GM21515 (cell line): ENCODE results near the gene DAPK1.

ENCODE experiments used
- ATAC-seq: cut with Tn5 transposase; IDR thresholded peaks from one replicate; pipeline ENCODE4 v1.9.1; 2021; ENCODE audit not compliant: unreplicated experiment

The DAPK1 gene

DNA sequence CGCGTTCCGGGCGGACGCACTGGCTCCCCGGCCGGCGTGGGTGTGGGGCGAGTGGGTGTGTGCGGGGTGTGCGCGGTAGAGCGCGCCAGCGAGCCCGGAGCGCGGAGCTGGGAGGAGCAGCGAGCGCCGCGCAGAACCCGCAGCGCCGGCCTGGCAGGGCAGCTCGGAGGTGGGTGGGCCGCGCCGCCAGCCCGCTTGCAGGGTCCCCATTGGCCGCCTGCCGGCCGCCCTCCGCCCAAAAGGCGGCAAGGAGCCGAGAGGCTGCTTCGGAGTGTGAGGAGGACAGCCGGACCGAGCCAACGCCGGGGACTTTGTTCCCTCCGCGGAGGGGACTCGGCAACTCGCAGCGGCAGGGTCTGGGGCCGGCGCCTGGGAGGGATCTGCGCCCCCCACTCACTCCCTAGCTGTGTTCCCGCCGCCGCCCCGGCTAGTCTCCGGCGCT is at the start of gene DAPK1:
DAPK1 (plus strand) TSS at position 264 of the 442 bp plus-strand sequence. CDS start 1,211 bp downstream, outside the sequence.
- ATAC-seq = peak; percentile 52

DNA sequence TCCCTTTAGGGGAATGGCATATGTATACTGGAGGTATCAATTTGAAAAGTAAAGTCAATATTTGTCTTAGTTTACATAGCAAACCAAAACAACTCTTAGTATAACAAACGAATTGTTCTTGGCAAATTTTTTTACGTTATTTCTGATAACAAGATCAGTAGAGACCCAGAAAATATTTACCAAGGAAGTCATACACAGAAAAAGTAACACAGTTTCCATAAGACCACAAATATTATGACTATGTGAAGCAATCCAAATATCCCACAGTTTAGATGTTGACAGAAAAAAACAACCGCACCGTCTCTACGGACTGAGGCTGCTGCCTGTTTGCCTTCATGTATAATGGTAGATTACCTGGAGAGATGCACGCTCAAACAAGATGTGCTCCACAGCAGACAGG is 46.5 kb upstream of the DAPK1 start:
- ATAC-seq = no peak

DNA sequence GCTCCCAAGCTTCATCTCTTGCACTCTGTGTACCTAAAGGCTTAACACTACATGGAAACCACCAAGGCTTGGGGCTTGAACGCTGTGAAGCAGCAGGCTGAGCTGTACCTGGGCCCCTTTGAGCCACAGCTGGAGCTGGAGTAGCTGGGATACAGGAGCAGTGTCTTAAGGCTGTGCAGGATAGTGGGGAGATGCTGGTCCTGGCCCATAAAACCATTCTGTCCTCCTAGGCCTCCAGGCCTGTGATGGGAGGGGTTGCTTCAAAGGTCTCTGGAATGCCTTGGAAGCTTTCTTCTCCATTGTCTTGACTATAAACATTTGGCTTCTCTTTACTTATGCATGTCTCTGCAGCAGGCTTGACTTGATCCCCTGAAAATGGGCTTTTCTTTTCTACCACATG is 42.3 kb upstream of the DAPK1 start:
- ATAC-seq = no peak

DNA sequence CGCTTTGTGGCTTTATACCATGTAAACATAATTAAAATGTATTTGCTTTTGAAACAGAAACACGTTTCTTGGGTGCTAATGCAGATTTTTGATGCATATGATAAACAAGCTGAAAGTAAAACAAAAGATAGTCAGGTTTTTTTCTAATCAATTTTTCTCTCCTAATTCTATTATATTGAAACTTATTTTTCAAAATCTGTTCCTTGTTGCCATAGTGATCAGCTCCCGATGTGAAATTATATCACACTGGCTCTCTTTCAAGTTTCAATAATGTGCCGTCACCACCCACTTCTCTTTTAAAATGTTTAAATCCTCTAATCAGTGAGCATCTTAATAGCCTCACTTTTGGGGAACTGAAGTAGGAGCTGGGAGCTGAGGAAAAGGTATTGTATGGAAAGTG is 36.4 kb upstream of the DAPK1 start:
- ATAC-seq = no peak

DNA sequence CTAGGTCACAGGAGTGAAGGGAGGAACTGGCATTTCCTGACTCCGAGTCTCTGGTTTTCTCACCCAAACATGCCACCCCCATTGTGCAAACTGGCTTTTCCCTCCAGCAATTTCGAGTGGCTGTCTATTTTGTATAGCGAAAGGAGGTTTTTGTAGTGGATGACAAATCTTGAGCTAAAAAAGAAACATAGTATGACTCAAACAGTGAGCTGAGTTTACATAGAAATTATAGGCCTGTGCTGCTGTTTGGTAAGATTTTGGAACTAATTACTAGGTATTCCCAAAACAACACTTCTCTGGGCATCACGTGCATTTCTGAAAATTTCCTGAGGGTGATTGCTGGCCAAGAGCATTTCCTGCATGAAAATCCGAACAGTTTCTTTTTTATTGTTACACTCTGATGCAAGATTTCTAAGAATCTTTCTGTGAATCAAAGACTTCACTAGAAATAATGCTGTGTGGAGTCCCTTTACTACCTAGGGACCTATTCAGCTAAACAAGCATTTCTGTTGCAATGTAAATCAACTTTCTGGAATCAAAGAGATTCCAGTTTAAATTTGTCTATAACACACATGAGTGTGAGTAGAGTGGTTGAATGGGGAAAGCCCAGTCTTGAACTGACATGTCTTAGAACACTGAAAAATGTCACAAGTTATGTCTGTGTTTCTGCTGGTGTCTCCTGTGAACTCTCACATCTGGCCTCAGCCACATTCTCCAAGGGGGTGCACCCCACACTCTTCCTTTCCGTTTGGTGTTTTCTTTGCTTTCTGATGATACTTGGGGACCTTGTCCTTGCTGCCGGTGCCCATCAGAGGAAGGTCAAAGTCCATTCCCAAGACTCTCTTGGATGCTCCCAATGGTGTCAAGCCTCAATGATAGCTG is 33.3 kb upstream of the DAPK1 start:
- peak; percentile 64 for ATAC-seq

DNA sequence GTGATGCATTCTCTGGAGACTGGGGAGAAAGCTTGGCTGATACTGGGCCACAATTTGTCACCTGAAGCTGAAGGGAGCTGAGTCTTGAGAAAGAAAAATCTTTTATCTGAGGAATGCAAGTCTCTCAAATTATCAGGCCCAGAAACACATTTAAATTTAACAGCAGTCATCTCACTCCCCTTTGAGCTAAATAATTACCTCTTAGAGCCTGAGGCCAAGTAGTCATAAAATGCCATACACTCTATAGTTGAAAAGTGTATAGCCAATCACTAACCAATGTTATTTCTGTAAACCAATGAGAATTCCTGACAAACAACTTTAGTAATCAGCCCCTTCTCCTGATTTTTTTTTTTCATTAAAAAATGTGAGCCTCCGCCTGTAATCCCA is 32.7 kb upstream of the DAPK1 start:
- peak; percentile 8 for ATAC-seq

DNA sequence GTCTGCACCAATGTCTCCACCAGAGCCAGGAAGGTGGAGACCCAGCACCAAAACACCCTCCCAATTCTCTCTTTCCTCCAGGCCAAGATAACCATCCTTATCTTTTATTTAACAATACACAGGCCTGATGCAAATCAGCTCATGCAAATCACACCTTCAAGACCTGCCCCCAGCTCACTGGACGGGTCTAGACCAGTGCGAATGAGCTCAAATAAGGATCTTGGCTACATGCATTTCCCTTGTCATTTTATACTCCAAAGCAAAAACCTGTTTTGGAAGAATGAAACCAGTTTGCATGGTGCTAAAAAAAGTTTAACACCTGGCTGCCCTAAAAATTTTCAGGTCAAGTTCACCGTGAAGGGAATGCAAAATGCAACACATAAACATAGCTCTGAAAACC is 31.9 kb upstream of the DAPK1 start:
- ATAC-seq = no peak

DNA sequence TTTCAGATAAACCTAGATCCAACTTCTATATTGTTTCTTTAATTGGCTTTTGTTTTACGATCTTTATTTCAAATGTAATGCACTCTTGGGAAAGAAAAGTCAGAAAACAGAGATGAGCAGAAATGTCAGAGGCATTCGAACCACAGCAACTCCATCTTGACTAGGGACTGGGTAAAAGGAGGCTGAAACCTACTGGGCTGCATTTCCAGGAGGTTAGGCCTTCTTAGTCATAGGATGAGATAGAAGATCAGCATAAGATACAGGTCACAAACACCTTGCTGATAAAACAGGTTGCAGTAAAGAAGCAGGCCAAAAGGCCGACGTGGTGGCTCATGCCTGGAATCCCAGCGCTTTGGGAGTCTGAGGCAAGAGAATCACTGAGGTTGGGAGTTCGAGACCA is 30.5 kb upstream of the DAPK1 start:
- no peak for ATAC-seq

DNA sequence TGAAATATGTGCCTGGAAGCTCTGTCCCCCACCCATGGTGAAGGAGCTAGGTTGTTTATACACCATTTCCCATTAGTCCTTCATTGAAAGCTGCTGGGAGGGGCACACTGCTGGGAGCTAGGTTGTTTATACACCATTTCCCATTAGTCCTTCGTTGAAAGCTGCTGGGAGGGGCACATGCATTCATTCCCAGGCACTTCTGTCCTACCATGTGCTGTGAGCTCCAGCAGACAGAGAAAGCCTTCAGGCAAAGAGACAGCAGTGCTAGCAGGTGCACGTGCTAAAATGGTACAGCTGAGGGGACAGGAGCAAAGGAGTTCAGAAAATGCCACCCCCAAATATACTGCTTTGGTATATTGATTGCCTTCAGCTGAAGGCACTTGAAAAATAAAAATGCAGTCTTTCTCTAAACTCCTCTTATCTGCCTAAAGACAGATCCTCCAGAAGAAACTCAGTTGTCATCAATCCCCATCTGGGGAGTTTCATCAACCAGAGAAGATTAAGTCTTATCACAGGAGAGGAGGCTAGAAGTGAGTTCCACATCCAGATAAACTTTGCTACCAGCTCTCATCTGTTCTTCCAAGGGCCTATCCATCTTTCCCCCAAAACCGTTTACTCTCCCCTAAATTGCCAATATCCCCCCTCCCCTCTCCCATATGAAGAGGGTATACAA is 27.7 kb upstream of the DAPK1 start:
- ATAC-seq = no peak

DNA sequence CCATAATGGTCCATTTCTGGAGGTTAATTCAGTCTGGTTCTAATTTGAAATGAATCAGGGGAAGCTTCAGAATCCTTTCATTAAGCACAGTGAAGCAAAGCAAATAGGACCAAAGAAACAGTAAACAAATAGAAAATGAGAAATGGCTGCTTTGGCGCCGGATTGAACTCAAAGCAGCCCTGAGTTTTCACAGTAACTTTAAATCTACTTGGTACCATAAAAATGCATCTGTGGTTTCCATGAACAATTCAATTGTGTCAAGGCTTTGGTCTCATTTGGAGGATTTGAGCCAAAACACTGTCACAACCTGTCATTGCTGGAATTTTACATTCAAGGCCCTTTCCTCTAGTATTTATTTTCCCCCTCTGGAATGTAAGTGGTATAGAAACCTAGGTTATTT is 25.9 kb upstream of the DAPK1 start:
- ATAC-seq = no peak

DNA sequence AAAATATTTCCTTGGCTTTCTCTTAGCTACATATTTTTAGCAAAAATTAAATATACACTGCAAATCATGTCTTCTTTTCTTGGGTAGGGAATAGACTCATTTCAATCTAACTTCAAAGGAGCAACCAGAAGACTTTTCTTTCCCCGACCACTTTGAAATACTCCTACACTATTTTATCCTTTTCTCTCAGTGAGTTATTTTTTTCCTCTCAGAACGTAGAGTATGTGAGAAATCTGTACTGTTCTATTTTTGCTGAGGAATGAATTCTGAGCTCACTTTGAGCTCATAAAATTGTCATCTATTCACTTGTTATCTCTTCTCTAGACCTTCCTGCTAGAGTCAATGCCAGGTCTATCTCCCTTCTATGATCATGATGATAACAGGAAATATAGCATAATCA is 22.2 kb upstream of the DAPK1 start:
- no peak for ATAC-seq

DNA sequence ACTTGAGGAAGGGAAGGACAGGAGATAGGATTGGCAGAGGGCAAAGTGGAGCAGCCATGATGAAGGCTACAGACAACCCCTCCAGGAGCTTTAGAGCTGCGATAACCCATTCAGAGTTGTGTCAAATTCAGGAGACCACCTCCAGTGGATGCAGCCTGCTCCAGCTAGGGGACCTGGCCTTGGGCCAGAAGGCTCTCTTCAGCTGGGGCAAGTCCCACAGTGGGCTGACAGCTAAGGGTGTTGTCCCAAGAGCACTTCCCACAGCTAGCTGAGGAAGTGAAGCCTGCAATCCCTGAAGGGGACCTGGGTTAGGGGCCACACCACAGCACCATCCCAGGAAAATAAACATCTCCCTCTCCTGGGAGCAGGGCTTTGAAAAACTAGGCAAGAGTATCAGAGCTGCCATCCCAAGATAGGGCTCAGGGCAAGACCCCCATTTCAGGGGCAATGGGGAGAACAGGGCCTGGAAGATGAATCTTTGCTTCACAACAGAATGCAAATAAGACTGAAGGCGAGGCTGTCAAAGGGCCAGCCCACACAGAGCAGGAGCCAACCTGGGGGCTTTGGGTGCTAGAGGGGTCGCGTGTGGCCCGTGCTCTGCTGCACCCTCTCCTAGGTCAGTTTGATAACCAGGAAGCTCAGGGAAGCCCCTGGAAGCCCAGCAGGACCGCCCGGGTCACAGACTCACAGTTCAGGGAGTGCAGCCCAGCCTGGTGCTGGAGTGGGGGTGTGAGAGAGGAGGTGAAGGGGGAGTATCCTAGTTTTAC is 19.3 kb upstream of the DAPK1 start:
- ATAC-seq = no peak

DNA sequence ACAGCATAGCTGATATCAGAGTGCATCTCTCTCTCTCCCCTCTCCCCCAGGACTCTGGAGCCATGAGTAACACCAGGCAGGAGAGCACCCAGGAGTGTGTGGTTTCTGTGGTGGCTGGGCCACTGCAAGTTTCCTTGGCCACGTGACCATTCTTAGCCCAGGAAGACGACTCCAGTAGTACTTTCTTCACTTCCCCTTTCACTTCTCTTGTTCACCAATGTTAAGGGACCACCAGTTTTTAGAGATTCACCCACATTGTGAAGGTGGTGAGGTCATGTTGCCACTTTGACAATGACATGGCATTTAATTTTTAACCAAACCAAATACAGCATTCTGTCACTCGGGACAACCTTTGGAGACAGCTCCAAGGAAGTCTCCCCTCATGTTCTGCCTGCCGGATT is 17.9 kb upstream of the DAPK1 start:
- ATAC-seq = peak; percentile 93

DNA sequence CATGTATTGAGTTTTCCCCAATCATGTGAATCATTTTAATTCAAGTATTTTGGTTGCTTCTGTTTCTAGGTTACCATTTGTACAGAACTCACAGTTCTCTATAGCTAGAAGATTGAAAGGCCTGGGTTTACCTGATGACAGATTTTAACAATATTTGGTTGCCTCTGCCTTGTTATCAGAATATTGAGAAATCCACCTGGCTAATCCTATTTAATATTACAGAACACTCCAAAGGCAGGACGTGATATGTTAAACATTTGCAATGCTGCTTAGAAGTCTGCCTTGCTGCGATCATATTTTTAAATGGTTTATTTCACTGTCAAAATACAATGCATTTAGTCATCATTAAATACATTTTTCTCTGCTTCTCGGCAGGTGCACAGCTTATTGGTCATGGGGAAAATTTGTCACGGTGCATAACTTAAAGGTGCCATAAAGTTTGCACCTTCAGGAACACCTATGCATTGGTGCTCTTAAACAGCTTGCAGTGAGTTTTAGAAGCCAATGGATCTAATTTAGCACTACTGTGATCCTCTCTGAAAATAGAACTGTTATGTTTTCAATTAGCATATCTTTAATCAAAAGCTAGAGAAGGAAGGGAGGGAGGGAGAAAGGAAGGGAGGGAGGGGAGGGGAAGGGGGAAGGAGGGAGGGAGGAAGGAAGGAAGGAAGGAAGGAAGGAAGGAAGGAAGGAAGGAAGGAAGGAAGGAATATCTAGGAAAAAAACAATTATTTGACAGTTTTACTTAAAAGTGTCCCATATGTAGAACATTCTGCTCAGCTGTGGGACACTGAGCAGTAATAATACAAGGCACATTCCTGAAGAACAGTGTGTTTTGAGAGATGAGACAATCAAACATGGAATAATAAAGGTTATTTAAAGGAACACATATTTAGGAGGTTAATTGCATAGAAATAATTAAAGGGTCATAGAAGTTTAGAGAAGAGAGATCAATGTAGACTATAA is 15.5 kb upstream of the DAPK1 start:
- no peak for ATAC-seq

DNA sequence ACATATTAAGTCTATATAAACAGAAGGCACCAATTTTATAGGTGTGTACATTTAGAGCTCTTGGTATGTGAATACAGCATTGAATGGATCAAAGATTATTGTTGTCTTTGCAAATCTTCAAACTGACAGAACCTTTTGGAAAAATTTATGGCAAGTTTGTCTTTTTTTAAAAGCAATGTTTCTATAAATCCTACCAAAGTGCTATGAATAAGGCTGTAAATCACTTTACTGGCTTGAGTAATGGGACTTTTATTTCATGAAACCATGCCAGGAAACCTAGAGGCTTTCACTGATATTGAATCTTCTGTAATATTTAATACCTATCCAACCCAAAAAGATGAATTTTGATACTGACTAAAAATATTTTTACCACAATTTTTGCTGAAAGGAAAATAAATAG is 7.4 kb upstream of the DAPK1 start:
- no peak for ATAC-seq

DNA sequence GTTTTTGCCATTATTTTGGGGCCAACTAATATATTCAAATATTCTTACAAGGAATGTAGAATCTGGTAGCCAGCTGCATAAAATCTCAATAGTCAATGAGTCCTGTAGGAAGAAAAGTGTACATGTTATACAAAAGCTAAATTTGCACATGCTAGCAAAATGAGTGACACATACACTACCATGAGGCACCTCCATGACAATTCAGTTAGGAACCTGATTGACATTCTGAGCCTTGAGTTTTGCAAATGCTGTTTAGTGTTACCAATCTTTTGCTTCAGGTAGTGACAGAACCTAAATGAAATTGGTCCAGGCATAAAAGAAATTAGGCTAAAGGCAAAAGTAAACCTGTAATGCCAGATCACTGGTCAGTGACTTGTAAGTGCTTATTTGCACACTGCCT is 6.8 kb upstream of the DAPK1 start:
- ATAC-seq = no peak

DNA sequence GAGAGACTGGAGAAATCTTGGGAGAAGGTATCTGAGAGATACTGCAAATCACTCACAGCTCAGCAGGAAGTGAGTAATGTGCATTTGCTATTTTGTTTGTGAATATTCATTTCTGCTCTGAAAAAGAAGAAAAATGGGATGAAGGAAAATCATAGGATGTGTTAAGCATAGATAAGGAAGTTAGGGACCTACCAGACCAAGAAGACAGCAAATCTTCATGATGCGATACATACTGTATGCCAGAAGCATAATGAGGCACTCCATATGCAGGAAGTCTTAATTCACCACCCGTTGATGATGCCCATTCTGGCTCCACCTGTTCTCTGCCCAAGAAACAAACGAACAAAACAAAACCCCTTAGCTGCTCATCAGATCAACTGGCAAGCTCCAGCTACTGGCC is 6.1 kb upstream of the DAPK1 start:
- ATAC-seq = no peak

DNA sequence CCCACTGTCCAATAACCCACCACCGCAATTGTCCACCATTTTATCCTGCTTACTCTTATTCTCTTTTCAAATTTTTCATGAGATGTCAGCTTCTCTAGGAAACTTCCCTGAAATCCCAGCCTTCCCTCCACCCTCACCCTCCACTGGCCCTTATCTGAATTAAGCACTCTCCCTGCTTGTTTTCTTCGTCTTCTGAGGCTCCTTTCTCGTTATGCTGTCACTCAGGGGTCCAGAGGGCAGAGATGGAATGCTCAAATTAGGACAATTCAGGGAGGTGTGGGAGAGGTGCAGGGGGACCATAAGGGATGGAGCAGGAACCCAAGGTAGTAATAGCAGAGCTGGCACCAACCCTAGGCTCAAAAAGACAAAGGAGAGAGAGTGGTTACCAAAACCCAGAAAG is 5.0 kb upstream of the DAPK1 start:
- ATAC-seq = no peak

DNA sequence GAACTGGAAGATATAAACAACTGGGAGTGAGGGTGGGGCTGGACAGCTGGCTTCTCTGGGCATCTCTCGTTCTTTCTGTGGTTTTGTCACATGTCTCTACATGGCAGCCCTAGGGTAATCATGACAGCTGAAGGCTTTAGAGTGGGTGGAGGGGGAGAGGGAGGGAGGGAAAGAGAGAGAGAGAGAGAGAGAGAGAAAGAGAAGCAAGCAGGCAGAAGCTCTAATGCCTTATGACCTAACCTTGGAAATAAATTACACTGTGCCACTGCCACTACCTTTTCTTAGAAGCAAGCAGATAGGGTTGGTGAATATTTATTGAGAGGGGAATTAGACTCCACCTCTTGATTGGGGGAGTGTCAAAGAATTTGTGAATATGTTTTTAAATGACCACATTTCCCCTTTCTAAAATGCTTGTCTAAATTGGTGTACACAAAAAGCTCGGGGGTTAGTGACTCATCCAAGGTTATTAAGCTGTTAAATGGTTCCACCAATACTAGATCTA is 2.6 kb upstream of the DAPK1 start:
- no peak for ATAC-seq

DNA sequence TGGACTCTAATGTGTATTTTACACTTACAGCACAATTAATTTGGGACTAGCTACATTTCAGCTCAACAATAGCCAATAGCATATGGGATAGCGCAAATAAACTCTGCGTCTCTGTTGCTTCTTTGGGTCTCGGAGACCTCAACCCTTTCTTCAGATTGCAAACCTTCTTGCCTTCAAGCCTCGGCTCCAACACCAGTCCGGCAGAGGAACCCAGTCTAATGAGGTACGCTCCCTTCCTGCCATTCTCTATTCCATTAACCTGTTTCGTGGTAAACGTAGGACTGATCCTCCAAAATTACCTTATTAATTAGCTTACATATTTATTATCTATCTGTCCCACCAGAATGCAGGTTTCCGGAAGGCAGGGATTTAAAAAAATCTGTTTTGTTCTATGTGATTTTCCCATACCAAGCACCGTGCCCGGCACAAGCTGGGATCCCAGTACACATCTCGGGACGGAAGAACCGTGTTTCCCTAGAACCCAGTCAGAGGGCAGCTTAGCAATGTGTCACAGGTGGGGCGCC is 525 bp upstream of the DAPK1 start:
- ATAC-seq = no peak
